Measurements from ENCODE around the gene FLNC.

DNA sequence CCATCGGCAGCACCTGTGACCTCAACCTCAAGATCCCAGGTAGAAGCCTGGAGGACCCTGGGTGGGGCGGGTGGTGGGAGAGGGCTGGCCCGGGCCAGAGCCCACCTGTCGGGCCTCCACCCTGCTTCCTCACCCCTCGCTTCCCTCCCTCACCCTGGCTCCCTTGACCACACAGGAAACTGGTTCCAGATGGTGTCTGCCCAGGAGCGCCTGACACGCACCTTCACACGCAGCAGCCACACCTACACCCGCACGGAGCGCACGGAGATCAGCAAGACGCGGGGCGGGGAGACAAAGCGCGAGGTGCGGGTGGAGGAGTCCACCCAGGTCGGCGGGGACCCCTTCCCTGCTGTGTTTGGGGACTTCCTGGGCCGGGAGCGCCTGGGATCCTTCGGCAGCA, 23.6 kb downstream of the FLNC start:
- no peak for TF ChIP-seq EZH2phosphoT487 (IDR thresholded peaks at IDR 0.05; ENCODE audit: insufficient read depth, low read depth)
- no peak for TF ChIP-seq EZH2 (IDR thresholded peaks at IDR 0.05; ENCODE audit: insufficient read depth, poor library complexity, severe bottlenecking)
